Measurements from ENCODE around the gene TEX10.

DNA sequence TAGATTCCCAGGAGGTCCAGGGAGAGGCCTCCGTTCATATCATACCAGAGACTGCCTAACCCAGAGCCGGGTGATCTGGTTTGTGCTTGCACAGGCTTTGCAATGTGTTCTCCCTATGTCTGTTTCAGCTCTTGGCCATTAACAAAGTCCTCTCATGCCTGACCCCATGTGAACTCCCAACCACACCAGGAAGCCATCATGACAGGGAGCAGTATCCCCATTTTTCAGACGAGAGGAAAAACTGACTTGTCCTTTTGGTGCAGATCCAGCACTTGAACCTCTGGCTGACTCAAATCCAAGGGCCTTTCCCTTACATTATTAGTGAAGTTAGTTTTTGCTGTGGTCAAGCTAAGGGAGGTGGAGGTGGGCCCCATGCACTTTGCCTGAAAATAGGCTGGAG is 58.4 kb downstream of the TEX10 start:
- TF ChIP-seq ZNF138 (tag by site-specific recombination; IDR thresholded peaks at IDR 0.05; ENCODE audit: borderline replicate concordance) = no peak
- TF ChIP-seq SALL2 (tag by site-specific recombination; IDR thresholded peaks at IDR 0.05; ENCODE audit: borderline replicate concordance) = no peak
- no peak for TF ChIP-seq ZNF23 (tag by site-specific recombination; IDR thresholded peaks at IDR 0.05; ENCODE audit: borderline replicate concordance)
- TF ChIP-seq PATZ1 (tag by site-specific recombination; IDR thresholded peaks at IDR 0.05) = no peak
- TF ChIP-seq, protein P1, sequence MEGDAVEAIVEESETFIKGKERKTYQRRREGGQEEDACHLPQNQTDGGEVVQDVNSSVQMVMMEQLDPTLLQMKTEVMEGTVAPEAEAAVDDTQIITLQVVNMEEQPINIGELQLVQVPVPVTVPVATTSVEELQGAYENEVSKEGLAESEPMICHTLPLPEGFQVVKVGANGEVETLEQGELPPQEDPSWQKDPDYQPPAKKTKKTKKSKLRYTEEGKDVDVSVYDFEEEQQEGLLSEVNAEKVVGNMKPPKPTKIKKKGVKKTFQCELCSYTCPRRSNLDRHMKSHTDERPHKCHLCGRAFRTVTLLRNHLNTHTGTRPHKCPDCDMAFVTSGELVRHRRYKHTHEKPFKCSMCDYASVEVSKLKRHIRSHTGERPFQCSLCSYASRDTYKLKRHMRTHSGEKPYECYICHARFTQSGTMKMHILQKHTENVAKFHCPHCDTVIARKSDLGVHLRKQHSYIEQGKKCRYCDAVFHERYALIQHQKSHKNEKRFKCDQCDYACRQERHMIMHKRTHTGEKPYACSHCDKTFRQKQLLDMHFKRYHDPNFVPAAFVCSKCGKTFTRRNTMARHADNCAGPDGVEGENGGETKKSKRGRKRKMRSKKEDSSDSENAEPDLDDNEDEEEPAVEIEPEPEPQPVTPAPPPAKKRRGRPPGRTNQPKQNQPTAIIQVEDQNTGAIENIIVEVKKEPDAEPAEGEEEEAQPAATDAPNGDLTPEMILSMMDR (tag by site-specific recombination; IDR thresholded peaks at IDR 0.05) = no peak
- TF ChIP-seq YY1 (tag by site-specific recombination; IDR thresholded peaks at IDR 0.05) = no peak
- no peak for TF ChIP-seq ZNF791 (tag by site-specific recombination; IDR thresholded peaks at IDR 0.05)
